ENCODE results near the gene CASZ1.

- TF ChIP-seq YY1 (IDR thresholded peaks at IDR 0.05; ENCODE audit: insufficient read depth, insufficient read length) (no peak), ZNF274 (IDR thresholded peaks at IDR 0.05; ENCODE audit: low read depth, low read length) (no peak), SUZ12 (IDR thresholded peaks at IDR 0.05; ENCODE audit: extremely low read depth, insufficient read depth, insufficient read length) (no peak)
Measured at GRCh38 chr1:10789047-10789791, 7.2 kb downstream of the CASZ1 start.
